ENCODE measurements around the gene FOXK2. TPM values are rescaled to one million over a fixed set of nuclear protein-coding genes. Genes with fewer than 3 reads are reported as not detected.
"Not testable (repeated sequence)": the region's sequence is repeated elsewhere in the genome, so short reads cannot be mapped to it uniquely, and the experiment has no call there.

The FOXK2 gene
- total RNA-seq, 2 donors from 2014 or later: 42.4 to 49.6 TPM

DNA sequence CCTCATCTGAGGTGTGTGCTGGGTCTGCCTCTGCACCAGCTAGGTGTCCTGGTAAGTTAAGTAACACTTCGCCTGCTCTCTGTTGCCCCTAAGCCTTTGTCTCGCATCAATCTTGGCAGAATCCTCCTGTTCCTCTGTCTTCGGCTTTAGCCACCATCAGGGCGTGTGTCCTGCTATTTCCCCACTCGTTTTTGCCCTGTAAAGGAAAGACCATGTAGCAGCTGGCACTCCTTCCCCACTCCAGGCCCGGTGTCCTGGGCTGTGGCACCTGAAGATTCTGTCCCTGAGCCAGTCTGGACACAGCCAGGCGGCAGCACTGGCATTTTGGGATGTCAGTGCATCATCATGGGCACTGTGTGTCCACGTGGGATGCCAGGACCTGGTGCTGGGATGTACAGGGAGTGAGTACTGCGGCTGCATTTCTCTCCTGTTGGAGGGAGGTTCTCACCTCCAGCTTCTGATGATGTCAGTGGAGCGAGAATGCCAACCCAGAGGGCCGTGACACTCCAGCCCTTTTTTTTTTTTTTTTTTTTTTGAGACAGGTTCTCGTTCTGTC lies 26.2 kb upstream of the FOXK2 start:
- intact Hi-C loops (cut with DNase I): no loop called here
- DNase-seq (ENCODE audit: low spot score): no peak

- intact Hi-C loops (cut with DNase I): no loop called here
- DNase-seq (ENCODE audit: low spot score): peak; percentile 96
Measured at GRCh38 chr17:82494236-82495055, 25.1 kb upstream of the FOXK2 start.

DNA sequence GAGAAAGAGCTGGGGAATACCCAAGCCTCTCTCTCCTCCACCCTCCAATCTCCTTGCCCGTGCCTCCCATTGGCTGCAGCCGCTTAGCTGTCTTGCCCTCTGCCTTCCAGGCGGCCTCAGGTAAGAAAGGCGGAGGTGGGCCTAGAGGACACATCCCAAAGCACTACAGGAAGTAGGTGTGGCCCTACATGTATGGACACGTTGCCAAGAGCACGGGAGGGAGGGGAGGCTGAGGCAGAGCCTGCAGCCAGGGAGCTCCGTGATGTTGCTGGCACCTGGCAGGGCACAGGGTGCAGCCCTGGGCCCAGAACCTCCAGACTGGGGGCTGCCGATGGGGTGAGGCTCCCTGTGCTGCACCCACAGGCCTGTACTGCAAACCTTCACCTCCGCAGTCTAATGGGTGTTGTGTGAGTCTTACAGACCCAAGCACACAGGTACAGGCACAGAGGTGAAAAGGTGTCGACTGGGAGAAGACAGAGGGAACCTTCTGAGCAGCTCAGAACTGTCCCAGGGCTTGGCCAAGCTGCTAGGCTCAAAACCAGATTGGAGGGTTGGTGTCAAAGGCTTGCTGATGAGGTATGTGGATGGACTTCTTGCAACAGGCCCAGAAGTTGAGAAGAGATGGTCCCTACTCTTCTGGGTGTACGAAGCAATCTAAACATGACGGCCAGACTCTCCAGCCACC lies 23.5 kb upstream of the FOXK2 start:
- DNase-seq (ENCODE audit: low spot score): no peak
- intact Hi-C loops (cut with DNase I): no loop called here

- intact Hi-C loops (cut with DNase I): no loop called here
Measured at GRCh38 chr17:82496529-82497434, 22.8 kb upstream of the FOXK2 start.

GRCh38 chr17:82497483-82498405 lies 21.8 kb upstream of the FOXK2 start:
- intact Hi-C loops (cut with DNase I): no loop called here
- peak; percentile 86 for DNase-seq (ENCODE audit: low spot score)

More at GRCh38 chr17:82496529-82497434, 22.8 kb upstream of the FOXK2 start:
- peak; percentile 99 for DNase-seq (ENCODE audit: low spot score)

GRCh38 chr17:82502207-82502606 lies 17.3 kb upstream of the FOXK2 start:
- DNase-seq (ENCODE audit: low spot score): no peak
- intact Hi-C loops (cut with DNase I): no loop called here

DNA sequence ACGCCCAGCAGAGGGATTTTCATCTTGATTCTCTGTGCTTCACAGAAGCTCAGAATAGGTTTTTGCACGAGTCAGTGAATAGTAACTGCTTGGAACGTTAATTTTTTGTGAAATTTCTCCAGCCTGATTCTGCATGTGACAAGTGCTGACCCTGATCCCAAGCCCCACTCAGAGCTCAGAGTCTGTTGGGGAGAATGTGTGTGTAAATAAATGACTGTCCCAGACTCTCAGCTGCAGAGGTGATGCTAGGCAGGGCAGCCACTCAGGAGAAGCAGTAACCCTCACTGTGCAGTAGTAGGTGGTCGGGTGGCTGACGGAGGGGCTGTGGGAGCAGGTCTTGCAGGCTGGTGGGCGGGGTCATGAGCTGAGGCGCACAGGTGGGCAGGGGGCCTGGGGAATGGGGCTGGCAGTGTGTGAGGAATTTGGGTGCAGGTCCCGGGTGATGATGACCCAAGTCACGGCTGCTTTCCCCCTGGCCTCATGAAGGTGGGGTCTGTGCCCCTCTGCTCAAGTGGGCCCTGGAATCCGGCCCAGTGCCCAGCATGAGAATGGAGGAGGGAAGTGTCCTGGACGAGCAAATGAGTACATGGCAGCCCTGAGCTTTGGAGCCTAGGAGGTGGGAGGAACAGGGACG lies 16.3 kb upstream of the FOXK2 start:
- no peak for DNase-seq (ENCODE audit: low spot score)
- intact Hi-C loops (cut with DNase I): no loop called here

GRCh38 chr17:82503728-82504308 lies 15.7 kb upstream of the FOXK2 start:
- intact Hi-C loops (cut with DNase I): no loop called here
- no peak for DNase-seq (ENCODE audit: low spot score)

DNA sequence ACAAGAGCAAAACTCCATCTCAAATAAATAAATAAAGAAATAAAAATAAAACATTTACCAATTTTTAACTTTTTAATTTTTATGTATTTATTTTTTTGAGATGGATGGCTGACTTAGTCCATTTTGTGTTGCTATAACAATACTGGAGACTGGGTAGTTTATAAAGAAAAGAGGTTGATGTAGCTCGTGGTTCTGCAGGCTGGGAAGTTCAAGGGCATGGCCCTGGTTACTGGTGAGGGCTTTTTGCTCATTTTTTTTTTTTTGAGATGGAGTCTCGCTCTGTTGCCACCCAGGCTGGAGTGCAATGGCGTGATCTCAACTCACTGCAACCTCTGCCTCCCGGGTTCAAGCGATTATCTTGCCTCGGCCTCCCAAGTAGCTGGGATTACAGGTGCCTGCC lies 14.2 kb upstream of the FOXK2 start:
- intact Hi-C loops (cut with DNase I): no loop called here
- DNase-seq (ENCODE audit: low spot score): no peak

DNA sequence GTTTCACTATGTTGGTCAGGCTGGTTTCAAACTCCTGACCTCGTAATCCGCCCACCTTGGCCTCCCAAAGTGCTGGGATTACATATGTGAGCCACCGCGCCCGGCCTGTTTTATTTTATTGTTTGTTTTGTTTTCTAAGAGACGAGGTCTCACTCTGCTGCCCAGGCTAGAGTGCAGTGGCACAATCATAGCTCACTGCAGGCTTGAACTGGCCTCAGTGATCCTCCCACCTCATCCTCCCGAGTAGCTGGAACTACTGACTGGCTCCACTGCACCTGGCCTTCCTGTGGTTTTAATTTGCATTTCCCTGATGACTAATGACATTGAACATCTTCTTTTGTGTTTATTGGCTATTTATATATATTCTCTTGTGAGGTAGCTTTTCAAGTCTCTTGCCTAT lies 13.1 kb upstream of the FOXK2 start:
- DNase-seq (ENCODE audit: low spot score); intact Hi-C loops (cut with DNase I): not testable (repeated sequence)

DNA sequence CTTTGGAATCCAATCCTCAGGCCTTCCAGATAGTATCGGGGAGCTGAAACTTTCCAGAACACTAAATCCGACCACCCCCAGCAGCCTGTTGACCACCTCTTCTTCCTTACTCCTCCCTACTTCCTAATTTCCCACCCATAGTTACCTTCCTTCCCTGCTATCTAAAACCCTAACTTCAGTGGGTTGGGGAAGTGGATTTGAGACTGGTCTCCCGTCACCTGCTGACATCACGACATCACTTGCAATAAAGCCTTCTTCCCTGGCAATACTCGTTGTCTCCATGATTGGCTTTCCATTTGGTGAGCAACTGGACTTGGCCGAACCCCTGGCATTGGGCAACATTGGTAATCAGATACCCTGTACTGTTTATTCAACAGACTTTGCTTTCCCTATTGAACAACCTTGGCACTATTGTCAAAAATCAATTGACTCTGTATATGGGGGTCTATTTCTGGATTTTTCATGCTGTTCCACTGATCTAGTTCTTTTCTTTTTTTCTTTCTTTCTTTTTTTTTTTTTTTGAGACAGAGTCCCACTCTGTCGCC lies 11.8 kb upstream of the FOXK2 start:
- intact Hi-C loops (cut with DNase I): no loop called here

GRCh38 chr17:82511642-82512041 lies 7.9 kb upstream of the FOXK2 start:
- intact Hi-C loops (cut with DNase I); DNase-seq (ENCODE audit: low spot score): not testable (repeated sequence)

More for the DNA sequence above, 11.8 kb upstream of the FOXK2 start:
- no peak for DNase-seq (ENCODE audit: low spot score)

GRCh38 chr17:82513864-82514263 lies 5.7 kb upstream of the FOXK2 start:
- intact Hi-C loops (cut with DNase I); DNase-seq (ENCODE audit: low spot score): not testable (repeated sequence)

DNA sequence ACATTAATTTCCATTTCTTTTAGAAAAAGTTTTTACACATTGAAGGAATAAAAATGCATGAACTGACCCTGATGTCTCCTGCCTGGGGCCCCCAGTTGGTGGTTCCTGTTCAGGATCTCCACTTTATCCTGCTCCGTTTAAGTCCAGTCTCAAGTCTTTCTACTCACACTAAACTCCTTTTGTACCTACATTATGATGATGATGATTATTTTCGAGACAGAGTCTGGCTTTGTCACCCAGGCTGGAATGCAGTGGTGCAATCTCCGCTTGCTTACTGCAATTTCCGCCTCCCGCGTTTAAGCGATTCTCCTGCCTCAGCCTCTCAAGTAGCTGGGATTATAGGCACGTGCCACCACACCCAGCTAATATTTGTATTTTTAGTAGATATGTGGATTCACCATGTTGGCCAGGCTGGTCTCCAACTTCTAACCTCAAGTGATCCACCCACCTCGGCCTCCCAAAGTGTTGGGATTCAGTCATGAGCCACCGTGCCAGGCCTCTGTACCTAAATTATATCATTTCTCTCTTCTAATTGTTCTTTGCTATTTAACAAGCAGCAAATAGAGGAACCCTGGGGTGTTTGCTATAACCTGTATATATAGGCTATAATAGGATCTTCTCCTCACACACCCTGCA lies 2.2 kb upstream of the FOXK2 start:
- intact Hi-C loops (cut with DNase I): no loop called here

DNA sequence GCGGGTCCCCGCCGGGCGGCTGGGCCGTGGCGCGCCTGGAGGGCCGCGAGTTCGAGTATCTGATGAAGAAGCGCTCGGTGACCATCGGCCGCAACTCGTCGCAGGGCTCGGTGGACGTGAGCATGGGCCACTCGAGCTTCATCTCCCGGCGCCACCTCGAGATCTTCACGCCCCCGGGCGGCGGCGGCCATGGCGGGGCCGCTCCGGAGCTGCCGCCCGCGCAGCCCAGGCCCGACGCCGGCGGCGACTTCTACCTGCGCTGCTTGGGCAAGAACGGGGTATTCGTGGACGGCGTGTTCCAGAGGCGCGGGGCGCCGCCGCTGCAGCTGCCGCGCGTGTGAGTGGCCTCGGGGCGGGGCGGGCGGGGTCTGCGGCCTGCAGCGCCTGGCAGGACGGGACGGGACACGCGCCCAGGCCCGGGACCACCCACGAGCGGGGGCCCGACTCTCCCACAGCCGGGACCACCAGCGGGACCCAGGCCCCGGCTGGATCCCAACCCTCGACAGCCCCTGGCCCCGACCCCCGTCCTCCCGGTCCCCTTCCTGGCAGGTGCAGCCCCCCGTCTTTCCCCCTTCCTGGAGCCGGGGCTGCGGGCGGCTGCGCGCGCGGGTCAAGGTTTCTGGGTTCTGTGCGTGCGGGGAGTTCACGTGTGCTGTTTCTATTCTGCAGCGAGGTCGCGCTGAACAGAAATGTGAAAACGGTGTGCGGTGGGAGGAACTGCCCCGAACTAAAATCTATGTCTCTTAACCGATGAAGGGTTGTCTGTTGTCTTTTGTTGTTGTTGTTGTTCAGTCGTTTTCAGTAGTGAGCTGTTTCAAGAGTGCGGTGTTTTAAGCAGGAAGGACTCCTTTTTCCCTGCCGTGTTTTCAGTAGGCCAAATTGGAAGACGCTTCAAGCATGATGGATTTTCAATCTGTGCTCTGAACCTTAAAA lies 705 bp downstream of the FOXK2 start:
- intact Hi-C loops (cut with DNase I): no loop called here
- DNase-seq (ENCODE audit: low spot score): no peak

More for the DNA sequence above, 2.2 kb upstream of the FOXK2 start:
- DNase-seq (ENCODE audit: low spot score): no peak

DNA sequence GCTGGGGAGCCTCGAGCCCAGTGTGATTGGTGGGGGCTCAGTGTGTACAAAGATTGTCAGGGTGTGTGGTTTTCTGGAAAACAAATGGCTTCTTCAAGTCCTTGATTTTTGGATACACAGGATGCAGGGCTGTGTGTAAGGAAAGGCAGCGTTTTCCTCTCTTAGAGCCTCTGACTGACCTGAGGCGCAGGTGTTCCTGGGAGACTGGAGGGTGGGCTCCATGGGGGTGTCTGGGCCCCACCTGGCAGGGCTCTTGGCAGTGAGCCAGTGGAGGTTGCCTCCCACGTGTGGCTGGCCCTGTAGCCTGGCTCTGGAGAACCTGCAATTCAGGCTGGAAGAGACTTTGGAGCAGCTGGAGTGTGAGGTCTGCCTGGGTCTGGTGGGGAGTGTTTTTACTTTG lies 5.0 kb downstream of the FOXK2 start:
- intact Hi-C loops (cut with DNase I): no loop called here

More for the DNA sequence above, 5.0 kb downstream of the FOXK2 start:
- no peak for DNase-seq (ENCODE audit: low spot score)

Data from posterior vena cava (tissue), 2 donors.